ENCODE data around the gene SSH3. TPM values are rescaled to one million over a fixed set of nuclear protein-coding genes. Genes with fewer than 3 reads are reported as not detected.

SSH3 gene
- total RNA-seq, 1 donor from 2014 or later = 35.0 TPM

DNA sequence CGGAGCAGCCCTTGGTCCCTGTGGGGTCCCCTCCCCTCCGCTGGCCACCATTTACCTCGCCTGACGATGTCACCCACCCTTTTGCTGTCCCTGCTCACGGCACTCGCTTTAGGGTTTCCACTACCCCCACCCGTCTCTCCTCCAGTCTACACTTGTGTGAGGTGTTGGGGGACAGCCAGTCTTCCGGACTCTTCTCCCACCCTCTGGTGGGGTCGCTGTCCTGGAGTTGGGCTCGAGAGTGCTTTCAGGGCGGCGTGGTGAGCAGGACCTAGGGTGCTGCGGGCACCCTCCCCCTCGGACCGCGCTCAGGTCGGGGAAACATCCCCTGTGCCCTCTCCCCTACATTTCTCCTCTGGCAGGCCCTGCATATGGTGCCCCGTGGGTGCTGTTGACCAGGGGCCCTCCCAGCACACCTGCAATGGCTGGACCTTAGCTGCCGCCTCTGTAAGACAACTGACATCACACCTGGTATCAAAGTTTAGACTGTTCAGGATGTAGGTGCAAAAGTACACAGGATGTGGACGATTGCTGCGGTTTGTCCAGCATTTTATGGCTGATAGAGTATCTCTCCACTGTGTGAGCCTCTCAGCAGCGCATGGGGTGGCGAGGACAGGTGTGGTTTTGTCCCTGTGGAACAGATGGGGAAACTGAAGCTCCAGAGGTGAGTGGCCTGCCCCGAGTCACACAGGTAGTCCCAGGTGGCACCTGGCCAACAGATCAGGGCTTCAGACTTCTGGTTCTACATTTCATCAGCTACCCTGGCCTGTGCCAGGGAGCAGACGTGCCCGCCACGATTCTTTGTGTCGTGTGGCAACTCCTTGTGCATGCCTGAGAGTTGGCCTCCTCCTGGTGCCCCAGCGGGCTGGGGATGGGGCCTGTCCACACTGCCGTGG, 35.9 kb upstream of the SSH3 start:
- FAIRE-seq (no peak), DNase-seq (ENCODE audit: low read depth) (no peak)

GRCh38 chr11:67268081-67268961, 35.0 kb upstream of the SSH3 start:
- TF ChIP-seq, protein P1, sequence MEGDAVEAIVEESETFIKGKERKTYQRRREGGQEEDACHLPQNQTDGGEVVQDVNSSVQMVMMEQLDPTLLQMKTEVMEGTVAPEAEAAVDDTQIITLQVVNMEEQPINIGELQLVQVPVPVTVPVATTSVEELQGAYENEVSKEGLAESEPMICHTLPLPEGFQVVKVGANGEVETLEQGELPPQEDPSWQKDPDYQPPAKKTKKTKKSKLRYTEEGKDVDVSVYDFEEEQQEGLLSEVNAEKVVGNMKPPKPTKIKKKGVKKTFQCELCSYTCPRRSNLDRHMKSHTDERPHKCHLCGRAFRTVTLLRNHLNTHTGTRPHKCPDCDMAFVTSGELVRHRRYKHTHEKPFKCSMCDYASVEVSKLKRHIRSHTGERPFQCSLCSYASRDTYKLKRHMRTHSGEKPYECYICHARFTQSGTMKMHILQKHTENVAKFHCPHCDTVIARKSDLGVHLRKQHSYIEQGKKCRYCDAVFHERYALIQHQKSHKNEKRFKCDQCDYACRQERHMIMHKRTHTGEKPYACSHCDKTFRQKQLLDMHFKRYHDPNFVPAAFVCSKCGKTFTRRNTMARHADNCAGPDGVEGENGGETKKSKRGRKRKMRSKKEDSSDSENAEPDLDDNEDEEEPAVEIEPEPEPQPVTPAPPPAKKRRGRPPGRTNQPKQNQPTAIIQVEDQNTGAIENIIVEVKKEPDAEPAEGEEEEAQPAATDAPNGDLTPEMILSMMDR (IDR thresholded peaks at IDR 0.05; ENCODE audit: insufficient read depth, low read length, severe bottlenecking) = no peak
- Histone ChIP-seq H3K36me3 (ENCODE audit: control insufficient read depth, insufficient read depth, low read length) (peaks cover 21% of the 10 kb centered on the region), H3K27me3 (ENCODE audit: control insufficient read depth, insufficient read depth, low read length) (no peaks in the 10 kb centered on the region), H3K4me3 (ENCODE audit: low read depth, low read length) (peak overlapping the region; percentile 76)
- no peak for FAIRE-seq
- DNase-seq (ENCODE audit: low read depth) = no peak

More for the DNA sequence above, 35.9 kb upstream of the SSH3 start:
- TF ChIP-seq, protein P1 (IDR thresholded peaks at IDR 0.05; ENCODE audit: insufficient read depth, low read length, severe bottlenecking) = no peak
- peak overlapping the region; percentile 76 for H3K4me3 ChIP-seq (ENCODE audit: low read depth, low read length)
- no peaks in the 10 kb centered on the region for H3K27me3 ChIP-seq (ENCODE audit: control insufficient read depth, insufficient read depth, low read length)
- peaks cover 21% of the 10 kb centered on the region for H3K36me3 ChIP-seq (ENCODE audit: control insufficient read depth, insufficient read depth, low read length)

DNA sequence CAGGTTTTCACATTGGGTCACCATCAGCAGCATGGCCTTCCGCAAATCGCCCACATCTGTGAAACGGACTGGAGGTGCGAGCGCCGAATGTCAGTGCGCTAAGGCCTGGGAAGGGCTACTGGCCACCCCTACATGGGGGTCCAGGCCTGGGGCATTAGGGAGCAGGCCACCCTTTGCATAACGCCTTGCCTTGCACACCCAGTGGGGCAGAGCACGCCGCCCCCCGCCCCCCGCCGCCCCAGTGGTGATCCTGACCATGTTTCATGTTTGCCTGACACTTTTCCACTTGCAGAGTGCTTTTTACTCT, 34.4 kb upstream of the SSH3 start:
- Histone ChIP-seq H3K36me3 (ENCODE audit: control insufficient read depth, insufficient read depth, low read length) (peaks cover 21% of the 10 kb centered on the region), H3K4me3 (ENCODE audit: low read depth, low read length) (no peak overlapping the region), H3K27me3 (ENCODE audit: control insufficient read depth, insufficient read depth, low read length) (no peaks in the 10 kb centered on the region)
- TF ChIP-seq, protein P1 (IDR thresholded peaks at IDR 0.05; ENCODE audit: insufficient read depth, low read length, severe bottlenecking) = no peak
- no peak for FAIRE-seq
- DNase-seq (ENCODE audit: low read depth) = no peak

DNA sequence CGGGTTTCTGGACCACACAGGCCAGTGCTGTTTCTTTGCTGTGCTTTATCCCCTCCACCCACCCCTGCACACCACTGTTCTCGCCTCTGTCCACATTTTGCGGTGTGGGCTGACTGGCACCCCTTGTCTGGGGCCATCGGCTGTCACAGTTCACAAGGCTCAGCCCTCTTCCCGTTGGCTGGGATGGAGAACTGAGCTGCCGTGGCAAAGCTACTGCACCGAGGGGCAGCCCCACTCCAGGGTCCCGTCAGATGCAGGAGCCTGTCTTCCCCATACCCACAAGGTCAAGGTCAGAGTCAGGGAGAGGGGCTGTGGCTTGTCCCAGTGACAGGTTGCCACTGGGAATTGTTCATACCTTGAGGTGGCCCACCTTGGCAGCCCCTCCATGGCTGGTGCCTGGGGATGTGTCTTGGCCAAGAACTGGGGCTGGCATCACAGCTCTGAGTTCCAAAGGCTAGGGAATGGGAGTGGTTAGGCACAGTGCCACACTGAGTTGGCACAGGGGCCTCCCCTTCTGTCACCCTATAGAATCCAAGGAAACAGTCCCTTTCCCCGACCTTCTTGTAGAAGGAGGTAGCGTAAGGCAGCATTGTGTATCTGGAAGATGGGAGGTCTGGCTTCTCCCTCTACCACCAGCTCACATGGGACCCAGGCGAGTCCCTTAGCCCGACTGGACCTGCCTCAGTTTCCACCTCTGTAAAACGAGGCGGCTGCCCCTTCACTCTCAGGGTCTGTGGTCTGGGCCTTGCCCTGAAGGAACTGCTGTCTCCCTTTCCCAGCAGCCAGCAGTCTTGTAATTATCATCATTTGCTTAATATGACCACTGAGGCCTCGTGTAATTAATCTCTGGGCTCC, 33.7 kb upstream of the SSH3 start:
- Histone ChIP-seq H3K4me3 (ENCODE audit: low read depth, low read length) (no peak overlapping the region), H3K27me3 (ENCODE audit: control insufficient read depth, insufficient read depth, low read length) (no peaks in the 10 kb centered on the region), H3K36me3 (ENCODE audit: control insufficient read depth, insufficient read depth, low read length) (peaks cover 23% of the 10 kb centered on the region)
- no peak for DNase-seq (ENCODE audit: low read depth)
- FAIRE-seq = no peak
- TF ChIP-seq, protein P1 (IDR thresholded peaks at IDR 0.05; ENCODE audit: insufficient read depth, low read length, severe bottlenecking) = no peak

All from bronchial epithelial cell (primary cell).